Activated CD8-positive, alpha-beta T cell treated with anti-CD3 and anti-CD28 coated beads, Interleukin-2, amount 10 ng/mL, durations not matched to agents 7 days and 5 days (primary cell): ENCODE results near the gene E2F1. TPM values are rescaled to one million over a fixed set of nuclear protein-coding genes. Genes with fewer than 3 reads are reported as not detected.

Source experiments
- ATAC-seq: fragments of 150-1000 bp; cut with Tn5 transposase; one replicate; pipeline ENCODE4 v1.10.0; 2021; ENCODE audit warnings: moderate library complexity
- CTCF ChIA-PET: fragments of 350-600 bp; sonication (Branson Sonifier 250); formaldehyde crosslinking; loops from one replicate; lab custom pipeline; 2021; ENCODE audit warnings: antibody characterized with exemption; lab: Charles Lee
- POLR2A ChIA-PET: fragments of 350-600 bp; sonication (Branson Sonifier 250); formaldehyde crosslinking; loops from one replicate; lab custom pipeline; 2021; ENCODE audit warnings: antibody characterized with exemption; lab: Charles Lee
- DNase-seq: peaks from one replicate; pipeline ENCODE4 v3.0.0-alpha.2; 2020
- H3K27ac Mint-ChIP-seq: one replicate; pipeline ENCODE4 v1.8.0; 2021; ENCODE audit warnings: mild to moderate bottlenecking, mixed read lengths
- H3K27me3 Mint-ChIP-seq: one replicate; pipeline ENCODE4 v1.8.0; 2021; ENCODE audit warnings: low read depth, mixed read lengths
- H3K36me3 Mint-ChIP-seq: one replicate; pipeline ENCODE4 v1.8.0; 2021; ENCODE audit warnings: low read depth, mixed read lengths
- H3K4me1 Mint-ChIP-seq: one replicate; pipeline ENCODE4 v1.8.0; 2021; ENCODE audit warnings: low read depth, mixed read lengths
- H3K4me3 Mint-ChIP-seq: one replicate; pipeline ENCODE4 v1.8.0; 2021; ENCODE audit warnings: mild to moderate bottlenecking, mixed read lengths
- H3K9me3 Mint-ChIP-seq: one replicate; pipeline ENCODE4 v1.8.0; 2022; ENCODE audit warnings: mixed read lengths; ENCODE audit not compliant: insufficient read depth
- total RNA-seq, 2 experiments: library from RNA; stranded (reverse); gene quantifications; one replicate each; pipeline ENCODE4 v1.2.3, GENCODE V29; 2021

Gene E2F1
- total RNA-seq, 2 experiments from 2014 or later = 74.5 to 80.8 TPM

DNA sequence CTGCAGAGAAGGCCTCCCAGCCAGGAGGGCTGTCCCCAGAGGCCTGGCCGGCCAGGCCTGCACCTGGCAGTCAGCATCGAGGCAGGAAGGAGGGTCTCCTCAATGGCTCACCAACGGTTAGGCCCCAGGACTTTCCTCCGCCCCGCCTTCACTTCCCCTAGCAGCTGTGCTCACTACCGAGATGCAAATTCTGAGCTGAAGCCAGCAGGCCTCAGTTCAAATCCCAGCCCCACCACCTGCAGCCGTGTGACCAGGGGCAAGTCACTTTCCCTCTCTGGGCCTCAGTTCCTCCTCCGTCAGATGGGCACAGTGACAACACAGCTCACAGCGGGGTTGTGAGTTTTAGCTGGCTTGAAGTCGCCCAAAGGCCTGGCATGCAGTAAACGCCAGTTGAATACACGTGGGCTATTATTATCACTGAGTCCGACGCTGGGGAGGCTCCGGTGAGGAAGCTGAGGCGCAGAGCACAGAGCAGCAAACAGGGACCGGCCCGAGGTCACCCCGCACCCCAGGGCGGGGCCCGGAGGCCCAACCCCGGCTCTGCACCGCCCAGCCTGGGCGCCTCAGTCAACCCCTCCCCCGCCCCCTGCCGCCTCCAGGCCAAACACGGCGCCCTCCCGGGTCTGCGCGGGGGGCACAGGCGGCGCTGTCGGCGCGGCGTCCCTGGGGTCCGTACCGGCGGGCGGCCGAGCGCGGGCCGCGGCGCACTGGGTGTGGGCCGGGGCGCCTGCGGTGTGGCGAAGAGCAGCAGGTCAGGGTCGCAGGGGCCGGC is 671 bp downstream of the E2F1 start:
- ChIA-PET CTCF (interaction anchor here (1.0 to 8.7 kb wide), 3 partner anchors 18 to 46 kb away, joined by 3 to 126 read pairs (median 5); partner anchors contain the start of genes ACTL10, C20orf144, PXMP4 and ZNF341), POLR2A (interaction anchor here (0.6 to 10.7 kb wide), 6 partner anchors 11 to 113 kb away, joined by 3 to 148 read pairs (median 9); partner anchors contain the start of genes ACTL10, C20orf144, NECAB3 and PXMP4)
- peak; percentile 78 for DNase-seq
- peak; percentile 56 for ATAC-seq
- Mint-ChIP-seq H3K9me3 (no peaks in the 10 kb centered on the region), H3K27ac (peak overlapping the region; percentile 93), H3K36me3 (peaks cover 38% of the 10 kb centered on the region), H3K4me1 (peaks cover 89% of the 10 kb centered on the region), H3K4me3 (peak overlapping the region; percentile 94), H3K27me3 (no peaks in the 10 kb centered on the region)

DNA sequence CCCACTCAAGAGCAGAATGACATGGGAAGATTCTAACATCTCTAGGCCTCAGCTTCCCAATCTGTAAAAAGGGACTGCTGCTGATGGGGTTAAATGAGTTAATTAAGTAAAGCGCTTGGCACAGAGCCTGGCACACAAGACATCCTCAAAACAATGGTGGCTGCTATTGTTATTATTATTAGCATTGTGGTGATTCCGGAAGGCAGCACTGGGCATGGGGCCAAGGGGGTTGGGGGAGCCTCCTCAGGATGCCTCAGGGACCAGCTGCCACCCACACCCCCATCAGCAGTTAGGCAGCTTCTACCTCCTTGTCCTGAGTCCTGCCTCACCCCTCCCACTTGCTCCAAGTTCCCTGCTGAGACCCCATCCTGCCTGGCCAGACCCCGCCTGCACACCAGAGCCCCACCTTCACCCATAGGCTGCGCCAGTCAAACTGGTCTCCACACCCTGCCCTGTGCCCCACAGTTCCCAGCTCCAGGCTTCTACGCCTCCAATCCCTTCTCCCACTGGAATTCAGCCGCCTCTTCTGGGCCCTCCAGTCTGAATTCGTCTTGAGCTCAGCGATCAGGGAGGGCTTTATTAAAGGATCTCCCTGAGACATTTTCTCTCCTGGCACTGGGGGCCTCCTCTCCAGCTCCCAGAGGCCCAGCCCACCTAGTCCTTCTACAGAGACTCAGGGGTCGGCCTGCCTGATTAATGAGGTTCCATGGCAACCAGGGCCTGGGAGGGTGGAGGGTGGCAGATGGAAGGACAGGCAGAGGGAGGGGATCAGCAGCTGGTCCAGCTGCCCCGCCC is 1.5 kb downstream of the E2F1 start:
- Mint-ChIP-seq H3K36me3 (peaks cover 40% of the 10 kb centered on the region), H3K27ac (peak overlapping the region; percentile 93), H3K4me3 (peak overlapping the region; percentile 94), H3K27me3 (no peaks in the 10 kb centered on the region), H3K9me3 (no peaks in the 10 kb centered on the region), H3K4me1 (peaks cover 89% of the 10 kb centered on the region)
- ATAC-seq (no peak), DNase-seq (no peak)
- CTCF ChIA-PET = interaction anchor here (1.0 to 8.7 kb wide), 3 partner anchors 18 to 47 kb away, joined by 3 to 126 read pairs (median 5); partner anchors contain the start of genes ACTL10, C20orf144, PXMP4 and ZNF341
- POLR2A ChIA-PET = interaction anchor here (1.1 to 10.7 kb wide), 5 partner anchors 10 to 47 kb away, joined by 3 to 148 read pairs (median 13); partner anchors contain the start of genes ACTL10, C20orf144, NECAB3 and PXMP4

DNA sequence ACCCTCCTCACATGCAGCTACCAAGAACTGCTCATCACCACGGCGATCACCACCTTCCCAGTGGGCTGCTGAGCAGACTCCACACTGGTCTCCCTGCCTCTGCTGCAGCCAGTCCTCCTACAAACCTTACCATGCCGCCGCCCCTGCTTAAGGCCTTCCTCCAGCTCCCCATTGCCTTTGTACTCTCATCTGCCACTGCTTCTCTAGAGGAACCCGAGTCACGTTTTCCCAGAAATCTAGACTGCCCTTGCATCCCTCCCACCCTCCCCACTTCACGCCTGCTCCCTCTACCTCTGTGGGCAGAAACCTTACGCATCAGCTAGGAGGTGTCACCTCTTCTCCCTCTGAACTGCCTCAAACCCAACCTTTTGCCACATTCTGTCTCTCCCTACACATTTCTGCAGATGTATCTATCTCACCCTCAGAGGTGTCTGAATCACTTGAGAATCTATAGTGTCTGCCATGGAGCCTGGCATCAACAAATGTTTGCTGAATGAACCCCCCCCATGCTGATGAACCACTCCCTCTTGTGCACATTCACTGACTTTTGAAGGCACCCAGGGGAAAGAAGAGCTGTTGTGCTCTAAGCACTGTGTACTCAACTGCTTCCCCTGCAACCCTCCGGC is 4.3 kb downstream of the E2F1 start:
- ChIA-PET CTCF (interaction anchor here (8.7 kb wide), 1 partner anchor 15 kb away, joined by 126 read pairs; the partner anchor contains the start of genes ACTL10 and C20orf144), POLR2A (interaction anchor here (1.1 to 10.7 kb wide), 5 partner anchors 8 to 431 kb away, joined by 3 to 148 read pairs (median 3); partner anchors contain the start of genes ACTL10, C20orf144 and ZNF341)
- Mint-ChIP-seq H3K27me3 (no peaks in the 10 kb centered on the region), H3K27ac (peak overlapping the region; percentile 83), H3K9me3 (no peaks in the 10 kb centered on the region), H3K4me3 (peak overlapping the region; percentile 2), H3K4me1 (peaks cover 77% of the 10 kb centered on the region), H3K36me3 (peaks cover 66% of the 10 kb centered on the region)
- ATAC-seq (no peak), DNase-seq (no peak)

DNA sequence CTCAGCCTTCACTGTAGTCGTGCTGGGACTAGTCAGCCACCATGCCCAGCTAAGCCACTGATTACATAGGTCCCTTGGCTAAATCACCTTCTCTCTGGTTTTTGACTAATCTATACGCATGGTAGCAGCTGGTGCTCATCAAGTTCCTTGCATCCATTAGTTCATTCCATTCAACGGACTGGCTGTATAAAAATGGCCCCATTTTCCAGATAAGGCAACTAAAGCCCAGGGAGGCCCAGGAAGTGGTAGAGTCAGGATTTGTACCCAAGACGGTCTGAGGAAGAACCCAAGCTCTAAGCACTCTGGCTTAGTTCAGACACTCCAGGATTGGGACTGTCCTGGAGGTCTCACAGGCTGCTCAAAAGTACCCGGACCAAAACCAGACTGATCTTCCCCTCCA is 4.9 kb downstream of the E2F1 start:
- peak overlapping the region; percentile 2 for H3K4me3 Mint-ChIP-seq
- peak overlapping the region; percentile 83 for H3K27ac Mint-ChIP-seq
- H3K27me3 Mint-ChIP-seq = no peaks in the 10 kb centered on the region
- peaks cover 70% of the 10 kb centered on the region for H3K36me3 Mint-ChIP-seq
- peaks cover 76% of the 10 kb centered on the region for H3K4me1 Mint-ChIP-seq
- H3K9me3 Mint-ChIP-seq = no peaks in the 10 kb centered on the region
- POLR2A ChIA-PET = interaction anchor here (1.1 to 10.7 kb wide), 6 partner anchors 8 to 431 kb away, joined by 3 to 148 read pairs (median 3); partner anchors contain the start of genes ACTL10, C20orf144, EIF2S2 and ZNF341
- DNase-seq (no peak), ATAC-seq (no peak)
- CTCF ChIA-PET = interaction anchor here (8.7 kb wide), 1 partner anchor 14 kb away, joined by 126 read pairs; the partner anchor contains the start of genes ACTL10 and C20orf144

DNA sequence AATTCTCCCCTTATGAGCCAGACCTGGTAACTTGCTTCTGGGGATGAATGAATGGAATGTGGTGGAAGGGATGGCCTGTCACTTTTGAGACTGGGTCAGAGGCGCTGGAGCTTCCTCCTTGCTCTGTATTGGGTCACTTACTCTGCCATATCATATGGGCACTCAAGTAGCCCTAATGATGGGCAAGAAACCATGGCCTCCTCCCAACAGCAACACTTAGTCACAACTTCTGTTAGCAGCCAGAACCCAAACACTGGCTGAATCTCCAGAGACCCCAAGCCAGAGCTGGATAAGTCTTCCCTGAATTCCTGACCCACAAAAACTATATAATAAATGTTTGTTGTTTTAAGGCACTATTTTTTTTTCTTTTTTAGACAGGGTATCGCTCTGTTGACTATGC is 5.5 kb downstream of the E2F1 start:
- Mint-ChIP-seq H3K27me3 (no peaks in the 10 kb centered on the region), H3K4me1 (peaks cover 82% of the 10 kb centered on the region), H3K4me3 (no peak overlapping the region), H3K9me3 (no peaks in the 10 kb centered on the region), H3K27ac (peak overlapping the region; percentile 83), H3K36me3 (peaks cover 76% of the 10 kb centered on the region)
- CTCF ChIA-PET = interaction anchor here (2.0 to 8.7 kb wide), 2 partner anchors 9 to 14 kb away, joined by 11 to 126 read pairs; partner anchors contain the start of genes ACTL10 and C20orf144
- POLR2A ChIA-PET = interaction anchor here (0.6 to 10.7 kb wide), 5 partner anchors 9 to 1078 kb away, joined by 3 to 148 read pairs (median 3); partner anchors contain the start of genes ACTL10, C20orf144, EIF2S2 and ZNF341
- DNase-seq (no peak), ATAC-seq (no peak)

DNA sequence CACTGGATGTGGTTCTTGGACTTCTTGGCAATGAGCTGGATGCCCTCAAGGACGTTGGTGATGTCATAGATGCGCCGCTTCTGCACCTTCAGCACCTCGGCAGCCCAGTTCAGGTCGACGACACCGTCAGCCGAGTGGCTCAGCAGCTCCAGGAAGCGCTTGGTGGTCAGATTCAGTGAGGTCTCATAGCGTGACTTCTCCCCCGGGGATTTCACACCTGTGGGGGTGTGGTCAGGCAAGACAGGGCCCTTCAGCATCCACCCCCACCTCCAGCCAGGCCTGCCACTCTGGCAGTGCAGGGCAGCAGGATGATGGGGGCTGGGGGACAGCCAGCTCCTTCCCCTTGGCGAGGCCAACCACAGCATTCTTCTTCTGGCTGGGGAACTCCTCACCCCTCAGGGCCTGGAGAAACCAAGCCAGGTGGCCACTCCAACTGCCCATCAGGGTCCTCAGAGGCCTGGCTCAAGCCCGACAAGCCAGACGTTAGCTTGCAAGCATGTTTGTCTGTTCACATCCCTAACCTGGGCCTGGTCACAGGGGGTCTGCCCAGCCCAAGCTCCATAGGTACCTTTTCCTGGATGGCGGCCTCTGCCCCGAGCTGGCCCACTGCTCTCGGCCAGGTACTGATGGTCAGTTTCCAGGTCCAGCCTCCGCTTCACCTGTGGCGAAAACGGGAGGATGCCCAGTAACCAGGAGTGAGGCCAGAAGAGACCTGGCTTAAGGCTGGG is 6.3 kb downstream of the E2F1 start:
- H3K36me3 Mint-ChIP-seq = peaks cover 77% of the 10 kb centered on the region
- DNase-seq = peak; percentile 77
- CTCF ChIA-PET = interaction anchor here (1.1 to 8.7 kb wide), 6 partner anchors 10 to 222 kb away, joined by 3 to 126 read pairs (median 6); partner anchors contain the start of genes ACTL10, C20orf144 and PXMP4
- H3K4me3 Mint-ChIP-seq = no peak overlapping the region
- no peaks in the 10 kb centered on the region for H3K9me3 Mint-ChIP-seq
- peak overlapping the region; percentile 83 for H3K27ac Mint-ChIP-seq
- ATAC-seq = peak; percentile 66
- no peaks in the 10 kb centered on the region for H3K27me3 Mint-ChIP-seq
- H3K4me1 Mint-ChIP-seq = peaks cover 82% of the 10 kb centered on the region
- POLR2A ChIA-PET = interaction anchor here (0.6 to 10.7 kb wide), 8 partner anchors 10 to 1077 kb away, joined by 3 to 148 read pairs (median 5); partner anchors contain the start of genes ACTL10, C20orf144, EIF2S2 and PXMP4

DNA sequence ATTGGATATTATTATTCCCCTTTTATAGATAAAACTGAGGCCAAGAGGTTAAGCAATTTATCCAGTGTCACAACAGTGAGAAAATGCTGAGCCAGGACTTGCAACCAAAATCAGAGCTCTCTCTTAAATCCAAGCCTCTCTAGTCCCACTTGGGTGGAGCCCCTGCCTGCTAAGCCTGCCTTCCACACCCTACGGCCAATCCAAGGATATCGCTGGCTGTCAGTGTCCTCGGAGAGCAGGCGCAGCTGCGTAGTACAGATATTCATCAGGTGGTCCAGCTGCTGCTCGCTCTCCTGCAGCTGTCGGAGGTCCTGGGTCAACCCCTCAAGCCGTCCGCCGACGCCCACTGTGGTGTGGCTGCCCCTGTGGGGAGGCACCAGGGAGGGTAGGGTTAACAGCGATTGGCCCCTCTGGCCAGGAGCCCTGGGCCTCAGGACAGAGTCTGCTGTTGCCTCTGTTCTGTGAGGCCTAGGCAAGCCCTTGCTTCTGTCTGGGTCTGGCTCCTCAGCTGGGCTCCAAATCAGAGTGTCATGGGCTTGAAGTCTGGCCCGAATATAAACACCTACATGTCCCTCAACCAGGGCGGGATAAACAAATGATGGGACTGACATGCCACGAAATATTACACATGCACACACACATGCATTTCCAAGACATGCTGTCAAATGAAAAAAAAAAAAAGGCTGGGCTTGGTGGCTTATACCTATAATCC is 8.0 kb downstream of the E2F1 start:
- ChIA-PET CTCF (interaction anchor here (0.8 to 8.7 kb wide), 4 partner anchors 11 to 221 kb away, joined by 3 to 126 read pairs (median 4); partner anchors contain the start of genes ACTL10 and C20orf144), POLR2A (interaction anchor here (1.5 to 10.7 kb wide), 3 partner anchors 11 to 42 kb away, joined by 5 to 148 read pairs (median 25); partner anchors contain the start of genes ACTL10, C20orf144 and PXMP4)
- H3K27ac Mint-ChIP-seq = peak overlapping the region; percentile 83
- peaks cover 78% of the 10 kb centered on the region for H3K4me1 Mint-ChIP-seq
- H3K9me3 Mint-ChIP-seq = no peaks in the 10 kb centered on the region
- ATAC-seq = no peak
- H3K27me3 Mint-ChIP-seq = no peaks in the 10 kb centered on the region
- H3K4me3 Mint-ChIP-seq = no peak overlapping the region
- peaks cover 70% of the 10 kb centered on the region for H3K36me3 Mint-ChIP-seq
- no peak for DNase-seq

DNA sequence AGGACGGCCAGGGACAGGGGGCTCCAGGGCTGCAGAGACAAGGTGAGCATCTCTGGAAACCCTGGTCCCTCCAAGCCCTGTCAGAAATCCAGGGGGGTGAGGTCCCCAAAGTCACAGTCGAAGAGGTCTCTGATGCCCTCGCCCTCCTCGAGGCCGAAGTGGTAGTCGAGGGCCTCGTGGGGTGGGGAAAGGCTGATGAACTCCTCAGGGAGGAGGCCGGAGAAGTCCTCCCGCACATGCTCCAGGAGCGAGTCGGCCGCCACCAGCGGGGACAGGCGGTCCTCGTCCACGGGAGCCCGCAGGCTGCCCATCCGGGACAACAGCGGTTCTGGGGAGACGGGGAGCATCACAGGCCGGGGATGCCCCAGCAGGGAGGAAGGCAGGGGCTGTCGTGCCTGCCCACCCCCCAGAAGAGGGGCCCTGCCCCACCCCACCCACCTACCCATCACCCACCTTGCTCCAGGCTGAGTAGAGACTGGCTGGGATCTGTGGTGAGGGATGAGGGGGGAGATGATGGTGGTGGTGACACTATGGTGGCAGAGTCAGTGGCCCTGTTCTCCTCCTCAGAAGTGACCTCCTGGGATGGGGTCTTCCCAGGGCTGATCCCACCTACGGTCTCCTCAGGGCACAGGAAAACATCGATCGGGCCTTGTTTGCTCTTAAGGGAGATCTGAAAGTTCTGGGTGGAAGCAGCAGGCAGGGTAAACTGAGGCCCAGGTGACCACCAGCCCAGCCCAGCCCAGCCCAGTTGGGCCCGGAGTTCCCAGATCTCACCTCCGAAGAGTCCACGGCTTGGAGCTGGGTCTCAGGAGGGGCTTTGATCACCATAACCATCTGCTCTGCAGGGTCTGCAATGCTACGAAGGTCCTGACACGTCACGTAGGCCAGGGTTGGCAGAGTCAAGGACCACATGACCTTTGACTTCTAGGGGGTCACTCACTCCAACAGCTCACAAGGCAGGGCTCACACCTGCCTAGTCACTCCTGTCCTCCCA is 9.2 kb downstream of the E2F1 start:
- peak overlapping the region; percentile 76 for H3K27ac Mint-ChIP-seq
- H3K36me3 Mint-ChIP-seq = peaks cover 62% of the 10 kb centered on the region
- POLR2A ChIA-PET = interaction anchor here (1.0 to 10.7 kb wide), 3 partner anchors 10 to 43 kb away, joined by 3 to 148 read pairs (median 25); partner anchors contain the start of genes ACTL10, C20orf144 and PXMP4
- H3K4me1 Mint-ChIP-seq = peaks cover 78% of the 10 kb centered on the region
- no peak overlapping the region for H3K4me3 Mint-ChIP-seq
- H3K27me3 Mint-ChIP-seq = no peaks in the 10 kb centered on the region
- CTCF ChIA-PET = interaction anchor here (8.7 kb wide), 1 partner anchor 10 kb away, joined by 126 read pairs; the partner anchor contains the start of genes ACTL10 and C20orf144
- ATAC-seq = no peak
- DNase-seq = no peak
- no peaks in the 10 kb centered on the region for H3K9me3 Mint-ChIP-seq
